Neutrophil (primary cell): ENCODE results near the gene KCNE3.

Experiments
- H3K27ac ChIP-seq: fragments of 200-600 bp; sonication (generic); 2 replicates; pipeline ENCODE4 v1.5.1; 2016; ENCODE audit warnings: mild to moderate bottlenecking, moderate library complexity
- H3K27me3 ChIP-seq: fragments of 200-600 bp; sonication (generic); 2 replicates; pipeline ENCODE4 v1.6.0; 2016; ENCODE audit warnings: mild to moderate bottlenecking
- H3K36me3 ChIP-seq: fragments of 200-600 bp; sonication (generic); 2 replicates; pipeline ENCODE4 v1.5.1; 2017
- H3K4me1 ChIP-seq, 2 experiments: fragments of 200-600 bp in 1 of 2; sonication (generic) in 1 of 2; 1 replicate in 1 of 2; 2 replicates in 1 of 2; pipeline versions ENCODE4 v1.5.1 to v1.6.1; 2013 to 2016; ENCODE audit warnings: low read depth in 1 of 2, low read length in 1 of 2, mild to moderate bottlenecking in 1 of 2, moderate library complexity in 1 of 2; ENCODE audit not compliant: control insufficient read depth in 1 of 2, insufficient read depth in 1 of 2
- H3K4me3 ChIP-seq, 2 experiments: fragments of 200-600 bp in 1 of 2; sonication (generic) in 1 of 2; 1 replicate in 1 of 2; 2 replicates in 1 of 2; pipeline ENCODE4 v1.5.1; 2013 to 2016; ENCODE audit warnings: low read depth in 1 of 2, low read length in 1 of 2, mild to moderate bottlenecking in 1 of 2, moderate library complexity in 1 of 2
- H3K9me3 ChIP-seq: fragments of 200-600 bp; sonication (generic); 2 replicates; pipeline ENCODE4 v1.5.1; 2016
- CTCF ChIP-seq: fragments of 200-600 bp; sonication (generic); IDR thresholded peaks from 2 replicates; pipeline ENCODE4 v1.5.1; 2016; ENCODE audit warnings: antibody characterized with exemption

KCNE3 gene

DNA sequence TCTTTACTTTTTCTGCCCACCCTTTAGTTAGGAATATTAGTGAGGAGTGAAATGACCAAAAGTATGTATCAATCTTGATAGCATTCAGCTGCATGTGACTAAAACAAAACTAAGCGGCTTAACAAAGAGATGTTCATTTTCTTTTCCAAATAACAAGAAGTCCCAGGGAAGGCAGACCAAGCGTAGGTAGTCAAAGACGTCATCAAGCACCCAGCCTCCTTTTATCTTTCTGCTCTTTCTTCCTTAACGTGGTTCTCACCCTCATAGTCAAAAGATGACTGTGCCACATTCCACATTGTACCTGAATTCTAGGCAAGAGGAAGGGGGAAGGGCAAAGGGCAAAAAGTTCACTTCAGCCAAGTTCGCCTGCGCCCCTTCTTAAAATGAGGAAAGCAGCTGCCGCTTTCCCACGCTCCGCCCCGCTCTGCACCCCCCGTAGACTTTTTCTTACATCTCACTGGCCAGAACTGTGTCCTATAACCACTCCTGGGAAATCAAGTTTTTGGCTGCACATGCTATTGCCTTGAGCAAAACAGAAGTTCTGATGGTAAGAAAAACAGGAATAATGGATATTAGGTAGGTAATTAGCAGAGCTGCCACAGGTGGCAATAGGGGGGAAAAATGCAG is 54.5 kb downstream of the KCNE3 start:
- Histone ChIP-seq H3K36me3 (no peaks in the 10 kb centered on the region), H3K27ac (no peak overlapping the region), H3K9me3 (no peaks in the 10 kb centered on the region), H3K4me3 (no peak overlapping the region), H3K4me1 (no peaks in the 10 kb centered on the region), H3K27me3 (no peaks in the 10 kb centered on the region)
- no peak for TF ChIP-seq CTCF

DNA sequence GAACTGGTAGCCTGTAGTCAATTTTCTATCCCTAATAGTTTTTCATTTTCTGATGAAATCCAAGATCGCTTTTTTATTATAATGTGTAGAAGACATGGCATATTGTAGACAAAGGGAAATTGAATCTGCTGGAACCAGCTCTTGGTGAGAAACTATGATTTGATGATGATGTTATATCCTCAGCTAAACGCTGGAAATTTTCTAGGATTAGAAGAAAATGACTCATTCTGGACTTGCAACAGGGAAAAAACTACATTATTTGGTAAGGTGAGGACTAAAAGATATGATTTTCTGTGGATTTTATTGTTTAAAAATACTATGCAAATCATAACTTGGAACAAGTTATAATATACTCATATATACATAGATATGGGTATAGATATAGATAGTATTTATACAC is 55.0 kb downstream of the KCNE3 start:
- no peak for TF ChIP-seq CTCF
- no peak overlapping the region for H3K27ac ChIP-seq
- H3K9me3 ChIP-seq, result no peaks in the 10 kb centered on the region
- no peak overlapping the region for H3K4me3 ChIP-seq
- no peaks in the 10 kb centered on the region for H3K4me1 ChIP-seq
- no peaks in the 10 kb centered on the region for H3K27me3 ChIP-seq
- H3K36me3 ChIP-seq, result no peaks in the 10 kb centered on the region

DNA sequence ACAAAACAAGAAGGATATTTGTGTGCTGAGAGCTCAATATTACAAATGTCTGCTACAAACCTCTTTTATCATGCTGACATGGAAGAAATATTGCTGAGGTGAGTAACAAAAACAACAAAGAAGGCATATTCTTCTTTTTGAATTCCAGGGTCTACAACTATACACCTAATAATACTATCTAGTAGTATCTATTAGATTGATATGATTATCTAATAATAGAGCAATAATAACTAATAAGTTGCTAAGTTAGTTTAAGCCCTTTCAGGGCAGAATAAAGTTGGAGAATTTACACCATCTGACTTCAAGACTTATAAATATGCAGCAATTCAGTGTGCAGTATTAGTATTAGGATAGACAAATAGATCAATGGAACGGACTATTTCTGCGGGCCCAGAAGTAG is 57.7 kb downstream of the KCNE3 start:
- Histone ChIP-seq H3K4me1 (no peaks in the 10 kb centered on the region), H3K36me3 (no peaks in the 10 kb centered on the region), H3K9me3 (no peaks in the 10 kb centered on the region), H3K4me3 (no peak overlapping the region), H3K27ac (no peak overlapping the region), H3K27me3 (no peaks in the 10 kb centered on the region)
- no peak for TF ChIP-seq CTCF
